HG03442 (cell line): ENCODE results near the gene FAM174A.
A peak's percentile ranks its signal among the peaks of the same experiment; 100 is the strongest.
"Not testable (repeated sequence)": the region's sequence is repeated elsewhere in the genome, so short reads cannot be mapped to it uniquely, and the experiment has no call there.

Experiments used
- ATAC-seq: cut with Tn5 transposase; IDR thresholded peaks from one replicate; pipeline ENCODE4 v1.9.1; 2021; ENCODE audit warnings: mild to moderate bottlenecking, moderate library complexity; ENCODE audit not compliant: unreplicated experiment

FAM174A gene

GRCh38 chr5:100574716-100575115, 39.5 kb downstream of the FAM174A start:
- no peak for ATAC-seq

DNA sequence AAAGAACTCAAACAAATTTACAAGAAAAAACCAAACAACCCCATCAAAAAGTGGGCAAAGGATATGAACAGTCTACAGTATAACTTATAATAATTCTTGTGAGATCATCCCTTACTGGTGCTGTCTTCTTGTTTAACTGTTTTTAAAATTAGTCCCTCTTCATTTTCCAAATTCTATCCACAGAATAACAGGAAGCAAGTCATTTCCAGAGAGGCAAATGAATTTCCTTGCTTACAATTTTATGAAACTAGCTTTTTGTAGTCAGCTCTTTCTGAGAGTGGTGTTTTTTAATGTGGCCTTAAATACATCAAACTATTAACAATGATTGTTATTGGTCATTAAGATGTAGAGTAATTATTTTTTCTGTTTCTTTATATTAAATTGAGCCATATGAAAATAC, 40.6 kb downstream of the FAM174A start:
- no peak for ATAC-seq

DNA sequence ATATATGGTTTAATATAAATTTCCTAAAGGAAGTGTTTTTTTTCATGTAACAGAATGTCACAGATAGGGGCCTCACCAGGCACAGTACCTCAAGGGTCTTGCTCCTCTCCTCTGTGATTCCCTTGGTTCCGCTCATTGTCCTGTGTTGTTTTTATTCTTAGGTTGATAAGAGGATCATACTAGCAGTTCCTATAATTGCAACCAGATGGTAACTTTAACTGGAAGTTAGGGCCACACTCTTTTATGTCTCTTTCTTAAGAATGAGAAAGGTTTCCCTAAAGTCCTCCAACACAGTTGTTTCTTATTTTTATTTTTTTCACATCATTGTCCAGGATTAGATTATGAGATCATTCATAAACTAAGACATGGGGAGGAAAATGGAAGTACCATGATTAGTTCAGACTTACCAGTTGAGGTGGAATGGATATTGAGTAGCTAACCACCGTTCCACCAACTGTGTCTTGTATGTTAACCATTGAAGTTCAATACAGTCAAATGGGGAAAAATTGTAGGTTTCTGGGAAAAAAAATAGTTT, 41.1 kb downstream of the FAM174A start:
- ATAC-seq = no peak

- no peak for ATAC-seq
These were observed 42.3 kb downstream of the FAM174A start for GRCh38 chr5:100577506-100577905.

GRCh38 chr5:100584069-100584468, 48.9 kb downstream of the FAM174A start:
- peak; percentile 89 for ATAC-seq

DNA sequence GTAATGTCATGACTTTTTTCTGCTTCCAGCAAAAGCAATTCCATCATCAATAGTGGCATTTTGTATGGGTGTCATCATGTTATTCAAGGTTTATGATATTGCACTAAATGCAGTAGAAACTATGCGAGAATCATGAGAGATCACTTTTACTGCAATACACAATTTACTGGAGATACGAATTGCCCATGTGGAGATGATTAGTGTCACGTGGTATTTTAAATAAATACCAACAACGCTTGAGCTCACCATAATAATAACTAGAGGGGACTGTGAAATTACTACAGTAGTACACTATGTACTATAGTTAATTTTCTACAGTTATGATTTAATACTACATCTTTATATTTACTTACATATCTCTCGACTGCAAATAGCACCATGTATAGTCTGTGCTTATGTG, 49.7 kb downstream of the FAM174A start:
- ATAC-seq = no peak

- no peak for ATAC-seq
These were observed 55.7 kb downstream of the FAM174A start for GRCh38 chr5:100590867-100591266.

DNA sequence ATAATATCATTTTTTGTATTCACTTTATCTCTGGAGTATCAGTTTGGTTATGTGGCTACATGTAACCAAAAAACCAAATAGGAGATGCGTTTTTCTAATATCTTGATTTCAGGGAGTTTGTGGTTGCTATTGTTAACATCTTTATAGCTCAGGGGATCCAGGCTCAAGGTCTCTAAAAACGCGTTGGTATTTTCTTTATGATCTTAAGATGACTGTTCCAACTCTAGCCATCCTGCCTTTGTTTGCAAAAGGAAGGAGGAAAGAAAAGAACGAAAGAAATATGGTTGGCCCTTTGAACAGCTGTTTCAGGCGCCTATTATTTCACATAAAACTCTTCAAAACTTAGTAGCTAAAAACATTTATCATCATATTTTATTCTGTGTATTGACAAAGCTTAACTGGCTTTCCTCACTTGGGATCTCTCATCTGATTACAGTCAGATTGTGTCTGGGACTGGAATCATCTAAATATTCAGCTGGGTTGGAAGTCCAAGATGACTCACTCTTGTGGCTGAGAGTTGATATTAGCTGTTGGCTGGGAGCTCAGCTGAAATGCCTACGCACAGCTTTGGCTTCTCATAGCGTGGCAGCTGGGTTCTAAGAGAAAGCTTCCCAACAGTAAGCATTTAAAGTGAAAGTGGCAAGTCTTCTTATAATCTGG, 60.1 kb downstream of the FAM174A start:
- no peak for ATAC-seq

GRCh38 chr5:100595812-100596173, 60.6 kb downstream of the FAM174A start:
- no peak for ATAC-seq

- ATAC-seq = no peak
These were observed 63.3 kb downstream of the FAM174A start for GRCh38 chr5:100598446-100598845.

DNA sequence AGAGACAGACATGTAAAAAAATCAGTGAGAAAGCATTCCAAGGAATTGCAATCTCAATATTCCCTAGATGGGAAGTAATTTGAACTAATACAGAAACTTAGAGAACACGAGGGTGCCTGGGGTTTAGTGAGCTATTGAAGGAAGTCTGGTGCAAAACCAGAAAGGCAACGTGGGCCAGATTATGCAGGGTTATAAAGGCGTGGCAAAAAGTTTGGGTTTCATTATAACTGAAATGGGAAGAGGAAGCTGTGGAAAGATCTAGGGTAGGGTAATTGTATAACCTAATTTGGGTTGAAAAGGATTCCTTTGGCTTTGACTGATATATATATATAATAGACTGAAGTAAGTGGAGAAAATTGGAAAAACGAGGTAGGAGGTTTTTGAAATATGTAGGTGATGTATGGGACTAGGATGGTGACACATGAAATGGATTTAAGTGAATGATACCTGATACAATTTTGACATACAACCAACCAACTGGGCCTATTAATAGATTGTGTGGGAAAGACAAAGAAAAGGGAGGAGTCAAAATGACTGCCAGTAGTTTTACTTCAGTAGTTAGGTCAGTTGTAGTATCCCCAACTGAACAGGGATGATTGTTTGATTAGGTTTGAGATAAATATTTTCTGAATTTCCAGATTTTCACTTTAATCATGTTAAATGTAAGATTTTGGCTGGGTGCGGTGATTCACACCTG, 65.3 kb downstream of the FAM174A start:
- ATAC-seq = no peak

DNA sequence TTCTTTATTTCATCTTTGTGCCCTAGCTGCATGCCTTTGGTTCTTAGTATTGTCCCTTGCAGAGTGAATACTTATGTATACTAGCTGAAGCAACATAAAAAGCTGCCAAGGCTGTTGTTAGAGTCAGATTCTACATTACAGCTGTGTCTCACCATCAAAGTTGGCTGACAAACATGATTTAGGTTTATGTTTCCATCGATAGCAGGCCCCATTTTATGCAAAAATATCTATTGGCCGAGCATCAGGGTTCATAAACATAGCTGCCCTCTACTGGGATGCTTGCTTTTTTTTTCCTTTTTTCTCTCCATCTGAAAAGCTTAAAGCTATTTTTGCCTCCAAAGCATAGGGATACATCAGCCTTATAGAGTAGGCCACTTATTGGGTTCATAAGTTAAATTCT, 68.0 kb downstream of the FAM174A start:
- no peak for ATAC-seq

DNA sequence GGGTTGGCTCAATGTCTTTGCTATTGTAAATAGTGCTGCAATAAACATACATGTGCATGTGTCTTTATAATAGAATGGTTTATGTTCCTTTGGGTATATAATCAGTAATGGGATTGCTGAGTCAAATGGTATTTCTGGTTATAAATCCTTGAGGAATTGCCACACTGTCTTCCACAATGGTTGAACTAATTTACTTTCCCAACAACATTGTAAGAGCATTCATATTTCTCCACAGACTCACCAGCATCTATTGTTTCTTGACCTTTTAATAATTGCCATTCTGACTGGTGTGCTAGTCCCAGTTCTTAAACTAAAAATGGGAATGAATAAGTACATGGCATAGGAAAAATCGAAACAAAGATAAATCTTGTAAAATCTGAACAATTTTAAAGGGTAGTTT, 68.8 kb downstream of the FAM174A start:
- not testable (repeated sequence) for ATAC-seq

DNA sequence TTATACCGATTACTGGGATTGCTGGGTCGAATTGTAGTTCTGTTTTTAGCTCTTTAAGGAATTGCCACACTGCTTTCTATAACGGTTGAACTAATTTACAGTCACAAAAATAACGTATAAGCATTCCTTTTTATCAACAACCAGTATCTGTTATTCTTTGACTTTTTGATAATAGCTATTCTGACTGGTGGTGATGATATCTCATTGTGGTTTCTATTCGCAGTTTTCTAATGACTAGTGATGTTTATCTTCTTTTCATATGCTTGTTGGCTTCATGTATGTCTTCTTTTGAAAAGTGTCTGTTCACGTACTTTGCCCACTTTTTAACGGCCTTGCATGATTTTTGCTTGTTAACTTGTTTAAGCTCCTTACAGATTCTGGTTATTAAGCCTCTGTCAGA, 74.4 kb downstream of the FAM174A start:
- ATAC-seq = no peak

GRCh38 chr5:100614308-100614707, 79.1 kb downstream of the FAM174A start:
- no peak for ATAC-seq

- no peak for ATAC-seq
These were observed 80.2 kb downstream of the FAM174A start for GRCh38 chr5:100615362-100615761.

DNA sequence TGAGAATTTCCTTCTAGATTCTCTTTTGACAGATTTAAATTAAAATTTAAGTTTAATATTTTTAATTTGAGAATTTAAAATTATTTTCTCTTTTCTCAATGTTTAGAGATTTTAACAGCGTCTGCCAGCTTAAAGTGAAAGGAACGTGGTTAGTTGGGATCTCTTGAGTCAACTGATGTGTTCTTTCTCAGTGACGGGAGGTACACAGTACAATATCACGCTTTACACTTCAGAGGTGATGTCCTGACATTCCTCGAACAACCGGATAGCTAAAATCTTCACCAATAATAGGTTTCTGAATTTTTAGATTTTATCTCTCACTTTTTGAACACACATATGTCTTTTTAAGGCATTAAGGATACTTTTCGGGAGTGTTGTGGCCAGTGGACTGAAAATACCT, 81.1 kb downstream of the FAM174A start:
- ATAC-seq = no peak

GRCh38 chr5:100616981-100617380, 81.8 kb downstream of the FAM174A start:
- ATAC-seq = no peak

DNA sequence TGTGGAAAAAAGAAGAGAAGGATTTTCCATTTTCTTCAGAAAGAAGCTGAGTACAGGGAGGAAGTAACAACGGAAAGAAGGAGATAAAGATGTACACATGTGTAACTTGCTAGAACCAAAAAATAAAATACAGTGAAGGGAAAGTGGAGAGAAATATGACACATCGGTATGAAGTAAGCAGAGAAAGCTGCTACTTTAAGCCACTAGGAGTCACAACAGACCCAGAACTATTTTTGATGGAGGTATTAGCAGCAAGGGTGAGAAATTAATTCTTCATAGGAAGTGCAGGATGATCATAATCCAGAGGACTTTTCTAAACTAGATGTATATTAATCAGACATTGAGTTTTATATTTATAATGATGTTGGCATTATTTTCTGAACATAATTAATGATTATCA, 88.5 kb downstream of the FAM174A start:
- peak; percentile 95 for ATAC-seq

- ATAC-seq = peak; percentile 78
These were observed 99.9 kb downstream of the FAM174A start for GRCh38 chr5:100634937-100635534.
